NCI-H2081 (cell line): ENCODE results near the gene PTX3.

Experiments
- DNase-seq, 2 experiments: peaks; one replicate each; lab custom pipeline; 2025; lab: John Stamatoyannopoulos, UW

Gene PTX3

GRCh38 chr3:157475921-157476414 lies 39.3 kb downstream of the PTX3 start:
- no peak for DNase-seq

- DNase-seq, result no peak
Observed at GRCh38 chr3:157477441-157477840, 40.8 kb downstream of the PTX3 start.

GRCh38 chr3:157479464-157480243 lies 43.0 kb downstream of the PTX3 start:
- DNase-seq, result no peak

- no peak for DNase-seq
Observed at GRCh38 chr3:157487339-157487738, 50.7 kb downstream of the PTX3 start.

- DNase-seq, result no peak
Observed at GRCh38 chr3:157488144-157488543, 51.5 kb downstream of the PTX3 start.

- no peak for DNase-seq
Observed at GRCh38 chr3:157491136-157491535, 54.5 kb downstream of the PTX3 start.
